Mucosa of gallbladder (tissue), 1 donor: ENCODE measurements around the gene SPINK1. TPM values are rescaled to one million over a fixed set of nuclear protein-coding genes. Genes with fewer than 3 reads are reported as not detected.
"Not testable (repeated sequence)": the region's sequence is repeated elsewhere in the genome, so short reads cannot be mapped to it uniquely, and the experiment has no call there.

Experiments
- DNase-seq: peaks from one replicate; pipeline ENCODE4 v3.0.0-alpha.2; 2020; ENCODE audit warnings: low spot score
- total RNA-seq: library from RNA; stranded (reverse); gene quantifications from one replicate; pipeline ENCODE4 v1.2.1, GENCODE V29; 2021
- donor health status: DM: no; HTN: no; CAD: no.

SPINK1 gene
- total RNA-seq, 1 donor from 2014 or later: 234 TPM

DNA sequence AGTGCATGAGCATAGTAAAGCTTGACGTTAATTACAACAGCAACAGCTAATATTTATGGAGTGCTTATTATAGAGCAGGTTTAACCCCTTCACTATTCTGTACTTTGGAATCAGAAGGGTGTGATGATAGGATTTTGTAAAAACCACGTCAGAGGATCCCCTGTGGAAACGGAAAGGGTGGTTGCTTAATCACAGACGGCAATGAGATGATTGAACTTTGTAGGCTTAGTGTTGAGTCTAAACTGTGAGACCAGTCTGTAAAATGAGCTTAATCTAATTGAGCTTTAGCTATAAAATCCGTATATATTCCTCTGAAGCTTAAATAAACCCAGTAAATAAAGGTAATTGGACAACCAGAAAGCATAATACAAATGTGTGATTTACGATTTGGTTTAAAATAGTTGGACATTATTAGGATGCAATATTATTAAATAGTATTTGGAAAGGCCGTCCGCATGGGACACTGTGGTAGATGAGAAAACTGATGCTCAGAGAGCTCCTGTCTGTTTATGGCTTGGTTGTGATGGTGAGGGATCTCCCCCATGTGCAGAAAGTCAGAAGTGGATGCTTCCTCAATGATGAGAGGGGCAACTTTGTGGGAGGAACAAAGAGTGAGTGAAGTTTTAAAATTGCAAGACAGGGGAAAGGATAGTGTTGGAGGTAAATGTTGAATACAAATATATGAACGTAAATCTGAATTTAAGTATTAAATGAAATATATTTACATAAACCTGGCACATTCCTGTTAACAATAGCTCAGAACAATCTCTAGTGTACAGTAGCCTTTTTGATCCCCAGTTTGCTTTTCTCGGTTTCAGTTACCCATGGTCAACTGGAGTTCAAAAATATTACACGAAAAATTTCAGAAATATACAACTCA lies 23.7 kb upstream of the SPINK1 start:
- DNase-seq: no peak

DNA sequence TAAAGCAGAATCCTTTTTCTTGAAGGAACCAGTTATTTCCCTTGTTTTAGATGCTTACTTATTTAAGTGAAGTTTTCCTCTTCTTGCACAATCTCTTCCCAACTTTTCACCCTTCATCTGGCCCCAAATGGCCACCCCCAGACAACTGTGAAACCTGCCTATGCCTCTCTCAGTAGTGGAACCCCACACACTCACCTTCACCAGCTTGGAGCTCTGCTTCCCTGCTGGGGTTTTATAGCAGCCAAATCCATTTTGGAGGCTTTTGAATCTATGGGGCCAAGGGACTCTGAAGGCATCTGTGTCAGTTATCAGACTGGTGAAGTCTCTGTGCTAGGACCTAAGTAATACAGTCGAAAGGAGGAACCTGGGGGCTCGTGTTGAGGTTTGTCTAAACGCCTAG lies 22.9 kb upstream of the SPINK1 start:
- DNase-seq: no peak

DNA sequence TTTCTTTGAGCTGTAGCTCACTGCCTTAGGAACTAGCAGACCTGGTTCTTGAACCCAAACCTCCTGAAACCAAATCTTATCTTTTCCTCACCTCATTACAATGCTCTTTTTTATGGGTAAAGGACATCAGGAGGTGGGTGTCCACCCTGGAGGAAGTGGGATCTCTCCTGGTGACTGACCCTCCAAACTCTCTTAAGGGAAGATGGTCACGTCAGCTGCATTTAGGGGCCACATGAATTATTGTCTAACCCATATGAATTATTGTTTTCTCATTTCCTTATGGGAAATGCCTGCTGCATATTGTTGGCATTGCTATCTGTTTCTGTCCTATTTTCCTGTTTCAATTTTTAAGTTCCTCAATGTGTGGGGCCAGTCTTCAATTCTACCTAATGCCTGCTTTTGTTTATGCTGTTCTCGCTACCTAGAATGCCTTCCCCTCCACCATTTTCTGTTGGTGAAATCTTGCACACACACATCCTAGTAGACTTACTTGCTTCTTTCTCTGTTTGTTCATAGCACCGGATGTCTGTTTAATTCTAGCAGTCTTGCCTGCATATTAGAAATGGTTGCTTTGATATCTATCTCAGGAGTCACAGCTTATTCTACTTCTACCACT lies 22.0 kb upstream of the SPINK1 start:
- no peak for DNase-seq

DNA sequence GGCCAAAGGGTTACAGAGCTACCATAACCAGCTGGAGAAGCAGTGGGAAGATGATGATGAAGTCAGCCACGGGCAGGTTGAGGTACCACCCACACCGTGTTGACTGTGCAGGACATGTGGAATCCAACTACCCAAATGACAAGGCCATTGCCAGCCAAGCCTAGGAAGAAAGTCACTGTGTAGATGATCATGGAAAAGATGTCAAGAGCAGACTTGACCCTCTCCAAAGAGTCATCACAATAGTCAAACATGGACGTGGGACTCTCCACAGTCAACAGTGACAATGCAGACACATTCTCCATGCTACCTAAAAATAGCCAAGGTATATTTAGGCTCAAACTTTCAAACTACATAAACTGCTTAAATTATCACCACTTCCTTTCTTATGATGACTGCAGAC lies 20.9 kb upstream of the SPINK1 start:
- DNase-seq: no peak

GRCh38 chr5:147851578-147851977 lies 20.1 kb upstream of the SPINK1 start:
- DNase-seq: no peak

GRCh38 chr5:147849226-147849625 lies 17.8 kb upstream of the SPINK1 start:
- DNase-seq: no peak

DNA sequence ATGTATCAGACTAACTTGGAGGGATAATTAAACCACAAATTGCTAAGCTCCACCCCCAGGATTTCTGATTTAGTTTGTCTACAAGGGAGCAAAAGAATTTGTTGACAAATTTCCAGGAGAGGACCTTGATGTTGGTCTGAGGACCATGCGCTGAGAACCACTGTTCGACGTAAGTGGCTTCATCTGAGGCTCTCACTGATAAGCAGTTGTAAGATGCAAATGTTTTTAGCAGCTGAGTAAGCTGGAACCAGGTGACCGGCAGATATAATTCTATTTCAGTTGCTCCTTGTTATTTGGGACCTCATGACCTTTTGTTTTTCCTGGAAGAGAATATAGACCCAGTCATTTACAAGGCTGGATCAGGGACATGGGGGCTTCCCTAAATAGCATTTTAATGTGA lies 14.1 kb upstream of the SPINK1 start:
- DNase-seq: no peak

DNA sequence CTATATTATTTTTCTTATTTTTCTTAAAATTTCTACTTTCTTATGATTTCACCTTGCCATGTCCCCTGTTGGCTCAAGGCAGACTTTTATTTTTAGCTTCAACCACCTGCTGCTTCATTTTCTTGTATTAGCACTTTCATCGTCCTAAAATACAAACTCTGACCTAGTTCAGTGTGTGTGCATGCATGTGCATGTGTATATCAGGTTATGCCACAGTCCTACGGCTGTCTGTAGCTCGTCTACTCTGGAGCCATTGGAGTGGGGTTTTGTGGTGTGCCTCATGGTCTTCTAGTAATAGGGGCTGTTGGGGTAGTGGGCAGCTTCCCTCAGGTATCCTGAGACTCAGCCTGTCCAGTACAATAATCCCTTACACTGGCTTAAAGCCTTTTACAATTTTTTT lies 13.4 kb upstream of the SPINK1 start:
- DNase-seq: no peak

DNA sequence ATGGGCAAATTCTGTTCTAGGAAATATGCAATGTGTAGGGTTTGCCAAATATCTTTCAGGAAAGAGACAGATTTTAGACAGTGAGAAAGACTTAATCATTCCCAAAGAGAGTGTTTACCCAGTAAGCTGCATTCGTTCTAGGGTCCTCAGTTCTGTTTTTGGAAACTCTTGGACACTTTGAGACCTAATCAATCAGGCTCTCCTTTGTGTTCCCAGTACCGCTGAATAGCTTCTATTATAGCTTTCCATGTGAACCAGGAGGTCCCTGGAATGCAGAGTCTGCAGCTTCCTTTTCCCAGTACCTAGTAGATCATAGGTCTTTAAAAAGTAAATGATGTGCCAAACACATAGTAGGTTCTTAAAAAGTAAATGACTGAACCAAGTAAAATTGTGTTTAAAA lies 11.4 kb upstream of the SPINK1 start:
- DNase-seq: no peak

DNA sequence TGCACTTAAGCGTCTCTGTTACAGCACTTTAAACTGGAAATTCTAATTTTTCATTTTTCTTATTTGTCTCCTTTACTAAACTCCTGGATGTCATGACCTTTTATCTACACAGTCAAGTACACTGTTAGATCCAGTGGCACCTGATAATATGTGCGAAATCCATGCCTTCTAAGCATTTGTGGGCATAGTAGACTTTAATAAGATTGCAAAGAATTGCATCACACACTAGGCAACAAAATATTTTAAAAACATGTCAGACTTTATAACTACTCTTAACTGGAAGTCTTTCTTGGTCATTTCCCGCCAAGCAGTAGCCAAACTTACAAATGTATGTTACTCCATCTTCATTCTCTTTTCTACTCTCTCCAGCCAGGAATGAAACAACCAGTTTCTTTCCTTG lies 5.0 kb upstream of the SPINK1 start:
- no peak for DNase-seq

DNA sequence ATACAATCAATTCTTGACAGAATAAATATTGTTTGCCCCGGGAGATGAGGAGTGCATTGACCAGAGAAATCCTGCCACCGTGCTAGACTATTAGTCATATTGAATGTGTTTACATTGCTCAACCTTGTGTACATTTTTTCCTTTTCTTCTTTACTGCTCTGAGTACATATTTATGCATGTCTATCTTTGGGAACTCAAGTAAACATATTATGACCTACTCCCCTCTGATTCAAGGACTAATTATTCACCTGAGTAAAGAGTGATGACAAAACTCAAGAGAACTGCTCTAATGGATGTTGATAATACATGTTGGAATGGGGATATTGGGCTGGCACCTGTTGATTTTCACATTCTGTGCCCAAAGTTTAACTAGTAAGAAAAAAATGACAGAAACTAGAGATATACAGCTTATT lies 3.9 kb upstream of the SPINK1 start:
- DNase-seq: peak; percentile 49

GRCh38 chr5:147832541-147832940 lies 1.1 kb upstream of the SPINK1 start:
- no peak for DNase-seq

GRCh38 chr5:147830035-147830434 lies 1.4 kb downstream of the SPINK1 start:
- no peak for DNase-seq

GRCh38 chr5:147827017-147827416 lies 4.5 kb downstream of the SPINK1 start:
- DNase-seq: not testable (repeated sequence)

- DNase-seq: no peak
These were observed 5.1 kb downstream of the SPINK1 start for GRCh38 chr5:147826361-147826760.

DNA sequence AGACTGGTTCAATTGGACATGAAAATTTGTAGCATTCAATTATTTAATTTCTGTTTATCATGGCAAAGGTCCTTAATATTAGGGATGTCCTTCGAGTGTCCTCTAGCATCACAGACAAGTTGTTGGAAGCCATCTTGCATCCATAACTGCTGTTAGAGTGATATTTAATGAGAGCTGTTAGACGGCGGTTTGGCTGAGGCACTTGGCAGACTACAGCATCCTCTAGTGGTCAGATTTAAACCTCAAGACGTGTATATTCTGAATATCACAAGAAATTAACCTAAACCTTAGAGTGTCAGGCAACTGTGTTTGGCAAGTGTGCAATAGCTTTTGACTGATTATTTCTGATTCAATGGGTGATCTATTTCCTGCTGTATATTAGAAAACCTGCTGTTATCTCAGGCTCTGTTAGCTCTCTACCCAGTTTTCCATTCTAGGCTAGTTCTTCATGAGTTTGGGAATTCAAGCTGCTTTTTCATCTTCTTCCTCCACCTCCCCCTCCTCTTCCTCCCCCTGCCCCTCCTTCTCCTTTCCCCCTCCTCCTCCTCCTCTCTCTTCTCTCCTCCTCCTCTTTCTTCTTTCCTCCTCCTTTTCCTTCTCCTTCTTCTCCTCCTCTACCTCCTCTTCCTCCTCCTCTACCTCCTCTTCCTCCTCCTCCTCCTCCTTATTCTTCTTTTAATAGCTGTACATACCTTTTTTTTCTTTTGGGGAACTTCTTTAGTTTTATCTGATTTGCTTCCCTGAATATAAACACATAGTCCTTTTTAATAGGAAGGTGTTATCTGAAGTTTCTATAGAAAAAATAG lies 8.6 kb downstream of the SPINK1 start:
- peak; percentile 47 for DNase-seq

DNA sequence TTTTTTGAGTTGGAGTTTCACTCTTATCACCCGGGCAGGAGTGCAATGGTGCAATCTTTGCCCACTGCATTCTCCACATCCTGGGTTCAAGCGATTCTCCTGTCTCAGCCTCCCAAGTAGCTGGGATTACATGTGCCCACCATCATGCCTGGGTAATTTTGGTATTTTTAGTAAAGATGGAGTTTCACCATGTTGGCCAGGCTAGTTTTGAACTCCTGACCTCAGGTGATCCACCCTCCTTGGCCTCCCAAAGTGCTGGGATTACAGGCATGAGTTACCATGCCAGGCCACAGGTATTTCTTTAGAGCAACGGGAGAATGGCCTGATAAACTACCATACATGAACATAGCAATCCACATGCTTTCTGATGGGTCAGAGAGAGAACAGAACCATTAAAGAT lies 9.2 kb downstream of the SPINK1 start:
- DNase-seq: not testable (repeated sequence)

GRCh38 chr5:147821766-147822165 lies 9.7 kb downstream of the SPINK1 start:
- no peak for DNase-seq

DNA sequence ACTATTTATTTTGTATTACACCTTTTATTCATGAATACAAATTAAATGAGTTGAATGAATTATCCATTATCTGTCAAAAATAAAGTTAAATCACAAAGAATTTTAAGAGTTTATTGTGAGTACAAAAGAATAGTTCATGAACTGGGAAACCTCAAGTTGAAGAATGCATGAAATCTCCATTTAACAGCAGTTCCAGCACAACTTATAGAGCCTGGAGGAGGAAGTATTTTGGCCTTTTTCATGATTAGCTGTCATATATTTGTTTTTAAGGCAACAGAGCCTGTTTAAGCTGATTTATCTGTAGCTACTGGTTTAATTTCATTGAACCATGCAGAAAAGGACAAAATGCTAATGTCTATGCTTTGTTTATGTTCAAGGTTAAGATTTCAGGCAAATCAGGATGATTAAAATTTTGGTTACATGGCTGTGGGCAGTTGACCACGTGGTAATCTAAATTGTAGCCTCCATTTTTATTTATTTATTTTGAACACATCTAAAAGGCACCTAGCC lies 12.2 kb downstream of the SPINK1 start:
- no peak for DNase-seq

- DNase-seq: no peak
These were observed 13.2 kb downstream of the SPINK1 start for GRCh38 chr5:147818290-147818689.

- no peak for DNase-seq
These were observed 17.8 kb downstream of the SPINK1 start for GRCh38 chr5:147813696-147814095.
